Measurements from ENCODE around the gene RNF17. TPM values are rescaled to one million over a fixed set of nuclear protein-coding genes. Genes with fewer than 3 reads are reported as not detected.

Gene RNF17
- total and polyA plus RNA-seq, 12 donors = 0.13 to 0.14 TPM; not detected in 10

DNA sequence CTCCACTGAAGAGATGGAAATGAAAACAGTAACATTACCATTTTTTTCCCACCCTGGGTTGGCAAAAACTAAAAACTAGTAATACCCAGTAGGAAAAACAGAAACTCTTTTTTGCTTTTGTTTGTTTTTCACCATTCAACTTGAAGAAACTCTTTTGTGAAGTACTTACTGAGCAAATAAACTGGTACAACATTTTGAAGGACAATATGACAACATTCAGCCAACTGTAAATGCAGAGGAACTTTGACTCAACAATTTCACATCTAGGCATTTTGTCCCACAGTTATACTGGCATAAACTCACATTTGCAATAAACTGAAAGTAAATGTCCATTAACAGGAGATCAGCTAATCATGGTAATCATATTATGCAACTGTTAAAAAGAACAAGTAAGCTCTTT lies 152.5 kb downstream of the RNF17 start:
- DNase-seq (no peak), ATAC-seq (no peak)
- Histone ChIP-seq H3K27ac (no peak overlapping the region), H3K4me3 (no peak overlapping the region), H3K9me3 (no peaks in the 10 kb centered on the region), H3K27me3 (no peaks in the 10 kb centered on the region), H3K4me1 (peaks cover 0 to 5% (median under 1%) of the 10 kb centered on the region in 9 donors), H3K36me3 (peaks cover 0 to 12% (median 0%) of the 10 kb centered on the region in 9 donors)
- intact Hi-C loops (cut with DNase I) = no loop called here
- TF ChIP-seq, protein P1, sequence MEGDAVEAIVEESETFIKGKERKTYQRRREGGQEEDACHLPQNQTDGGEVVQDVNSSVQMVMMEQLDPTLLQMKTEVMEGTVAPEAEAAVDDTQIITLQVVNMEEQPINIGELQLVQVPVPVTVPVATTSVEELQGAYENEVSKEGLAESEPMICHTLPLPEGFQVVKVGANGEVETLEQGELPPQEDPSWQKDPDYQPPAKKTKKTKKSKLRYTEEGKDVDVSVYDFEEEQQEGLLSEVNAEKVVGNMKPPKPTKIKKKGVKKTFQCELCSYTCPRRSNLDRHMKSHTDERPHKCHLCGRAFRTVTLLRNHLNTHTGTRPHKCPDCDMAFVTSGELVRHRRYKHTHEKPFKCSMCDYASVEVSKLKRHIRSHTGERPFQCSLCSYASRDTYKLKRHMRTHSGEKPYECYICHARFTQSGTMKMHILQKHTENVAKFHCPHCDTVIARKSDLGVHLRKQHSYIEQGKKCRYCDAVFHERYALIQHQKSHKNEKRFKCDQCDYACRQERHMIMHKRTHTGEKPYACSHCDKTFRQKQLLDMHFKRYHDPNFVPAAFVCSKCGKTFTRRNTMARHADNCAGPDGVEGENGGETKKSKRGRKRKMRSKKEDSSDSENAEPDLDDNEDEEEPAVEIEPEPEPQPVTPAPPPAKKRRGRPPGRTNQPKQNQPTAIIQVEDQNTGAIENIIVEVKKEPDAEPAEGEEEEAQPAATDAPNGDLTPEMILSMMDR (IDR thresholded peaks at IDR 0.05) = no peak

DNA sequence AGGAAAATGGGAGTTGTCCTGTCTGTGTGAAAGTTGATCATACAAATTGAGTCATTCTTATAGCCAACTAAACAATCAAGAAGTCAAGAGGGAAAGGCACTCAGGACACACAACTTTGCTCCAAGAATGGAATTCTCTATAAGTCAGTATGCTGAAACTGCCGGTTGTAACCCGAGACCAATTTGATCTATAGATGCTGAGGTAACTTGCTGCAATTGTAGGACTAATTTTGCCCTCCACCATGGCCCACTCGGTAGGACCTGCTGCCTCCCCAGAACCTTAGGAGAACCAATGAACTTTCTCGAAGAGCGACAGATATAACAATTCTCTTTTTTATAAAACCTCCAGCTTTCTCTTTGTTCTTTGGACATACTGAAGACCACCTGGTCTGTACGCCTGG lies 157.0 kb downstream of the RNF17 start:
- ATAC-seq (no peak), DNase-seq (no peak)
- WGBS, 2 donors = 91 to 93% methylated on average over 6 of the region's 6 CpGs
- intact Hi-C loops (cut with DNase I) = no loop called here
- Histone ChIP-seq H3K27ac (no peak overlapping the region), H3K4me3 (no peak overlapping the region), H3K36me3 (no peaks in the 10 kb centered on the region), H3K4me1 (peaks cover 0 to 22% (median 10%) of the 10 kb centered on the region in 9 donors), H3K27me3 (no peaks in the 10 kb centered on the region), H3K9me3 (no peaks in the 10 kb centered on the region)
- TF ChIP-seq, protein P1 (IDR thresholded peaks at IDR 0.05) = no peak

DNA sequence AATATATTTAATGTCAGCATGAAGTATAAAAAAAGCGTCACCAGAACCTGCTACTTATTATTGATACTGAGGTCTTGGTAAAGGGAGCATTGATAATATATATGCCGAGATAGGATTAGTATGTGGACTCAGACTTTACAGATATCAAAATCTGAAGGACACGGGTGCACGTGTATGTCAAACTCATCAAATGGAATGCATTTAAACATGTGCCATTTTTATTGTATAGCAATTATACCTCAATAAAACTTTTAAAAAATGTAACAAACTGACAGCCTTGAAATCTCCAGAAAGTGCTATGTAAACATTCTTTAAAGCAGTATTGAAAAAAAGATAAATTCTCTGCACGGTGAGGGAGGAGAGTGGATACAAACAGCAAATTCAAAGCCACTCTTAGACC lies 157.9 kb downstream of the RNF17 start:
- TF ChIP-seq, protein P1 (IDR thresholded peaks at IDR 0.05) = no peak
- no peaks in the 10 kb centered on the region for H3K27me3 ChIP-seq
- peak overlapping the region in 2 of 10 donors; percentile 98 to 99 for H3K27ac ChIP-seq
- no peak for DNase-seq
- no peaks in the 10 kb centered on the region for H3K36me3 ChIP-seq
- H3K9me3 ChIP-seq = no peaks in the 10 kb centered on the region
- peaks cover 0 to 18% (median 10%) of the 10 kb centered on the region in 9 donors for H3K4me1 ChIP-seq
- ATAC-seq = no peak
- WGBS, 2 donors = 12 to 17% methylated on average over 5 of the region's 5 CpGs
- intact Hi-C loops (cut with DNase I) = loop anchor here in 1 of 10 donors (2.0 kb wide), 1 partner anchor 47 kb away; no protein-coding TSS in a partner anchor
- peak overlapping the region in 9 of 10 donors; percentile 65 to 96 (median 83) for H3K4me3 ChIP-seq

DNA sequence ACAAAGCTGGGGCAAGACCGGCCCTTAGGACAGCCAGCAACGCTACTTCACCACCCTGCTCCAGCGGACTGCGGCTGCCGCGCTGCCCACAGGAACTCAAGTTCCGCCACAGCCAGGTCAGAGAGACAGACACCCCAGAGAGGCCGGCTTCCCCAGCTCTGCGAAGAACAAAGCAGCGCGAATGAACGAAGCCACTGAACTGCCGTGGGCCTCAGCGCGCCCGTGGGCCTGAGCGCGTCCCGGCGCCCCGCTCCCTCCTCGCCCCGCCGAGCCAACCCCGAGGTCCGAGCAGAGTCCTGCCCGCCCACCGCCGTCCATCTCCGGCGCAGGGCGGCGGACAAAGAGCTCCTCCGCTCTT lies 158.4 kb downstream of the RNF17 start:
- 1% methylated on average over 34 of the region's 34 CpGs for WGBS, 2 donors
- peak overlapping the region in 9 of 10 donors; percentile 95 to 99 (median 98) for H3K27ac ChIP-seq
- peak in 6 of 8 donors; percentile 2 to 53 (median 34) for ATAC-seq
- no peaks in the 10 kb centered on the region for H3K27me3 ChIP-seq
- H3K9me3 ChIP-seq = no peaks in the 10 kb centered on the region
- H3K36me3 ChIP-seq = no peaks in the 10 kb centered on the region
- TF ChIP-seq, protein P1 (IDR thresholded peaks at IDR 0.05) = no peak
- DNase-seq = peak in 1 of 2 donors; percentile 10
- intact Hi-C loops (cut with DNase I) = loop anchor here in 1 of 10 donors (2.0 kb wide), 1 partner anchor 46 kb away; no protein-coding TSS in a partner anchor
- H3K4me3 ChIP-seq = peak overlapping the region; percentile 65 to 96 (median 81)
- peaks cover 0 to 18% (median 10%) of the 10 kb centered on the region in 9 donors for H3K4me1 ChIP-seq

All from heart right ventricle (tissue), 16 donors.